Ovary (tissue), 9 donors: ENCODE data around the gene HPS5. TPM values are rescaled to one million over a fixed set of nuclear protein-coding genes. Genes with fewer than 3 reads are reported as not detected.
A peak's percentile ranks its signal among the peaks of the same experiment; 100 is the strongest.

Experiments
- DNase-seq, 5 donors: peaks; one replicate each; pipeline ENCODE4 v3.0.0-alpha.2; 2019 to 2020
- H3K27ac ChIP-seq, 2 donors: fragments of 200-600 bp; one replicate each; pipeline versions ENCODE4 v1.5.1 to v1.8.0; 2019 to 2022
- H3K27me3 ChIP-seq: fragments of 200-600 bp; one replicate; pipeline ENCODE4 v1.8.0; 2022
- H3K36me3 ChIP-seq: fragments of 200-600 bp; sonication (generic); one replicate; pipeline ENCODE4 v1.5.1; 2019
- H3K4me1 ChIP-seq: one replicate; pipeline ENCODE4 v1.8.1; 2013; ENCODE audit warnings: mild to moderate bottlenecking, moderate library complexity; ENCODE audit not compliant: insufficient read depth
- H3K4me3 ChIP-seq: fragments of 200-600 bp; sonication (generic); one replicate; pipeline ENCODE4 v1.5.1; 2017
- H3K9me3 ChIP-seq, 2 donors: fragments of 200-600 bp in 1 of 2; sonication (generic) in 1 of 2; one replicate each; pipeline versions ENCODE4 v1.5.1 to v1.8.1; 2013 to 2019; ENCODE audit warnings: mild to moderate bottlenecking in 1 of 2, moderate library complexity in 1 of 2
- CTCF ChIP-seq, 3 donors: fragments of 450-650 bp in 2 of 3; fragments of 200-600 bp in 1 of 3; IDR thresholded peaks; one replicate each; pipeline versions ENCODE4 v1.5.1 to v1.8.0; 2016 to 2022; ENCODE audit warnings: antibody characterized with exemption in 3 of 3, mild to moderate bottlenecking in 1 of 3
- EP300 ChIP-seq: sonication (generic); formaldehyde crosslinking; IDR thresholded peaks from one replicate; pipeline ENCODE4 v1.6.1; 2017; ENCODE audit warnings: antibody characterized with exemption
- POLR2A ChIP-seq: fragments of 450-650 bp; IDR thresholded peaks from one replicate; pipeline ENCODE4 v1.6.1; 2017; ENCODE audit warnings: antibody characterized with exemption, mild to moderate bottlenecking, moderate library complexity
- WGBS, 3 donors: extraction: QIAGEN DNeasy Blood & Tissue Kit in 1 of 3; methylation state at CpG; one replicate each; pipeline versions ENCODE4 v1.1.5 to v1.1.7; 2013 to 2017; 5-methylcytosine and 5-hydroxymethylcytosine counted together
- intact Hi-C, 4 donors: fragments of 100-400 bp; cut with DNase I; formaldehyde crosslinking; loops; one replicate each; pipeline versions ENCODE4 v1.11.0 to v1.15.1; 2022 to 2023
- polyA plus RNA-seq, 2 donors: library from polyadenylated mRNA; stranded (reverse); fragments of 200-250 nt in 1 of 2; fragments of 350-450 nt in 1 of 2; fragmentation: Illumina TruSeq in 1 of 2; extraction: RNeasy Lipid Tissue Mini Kit (QIAGEN cat#74804) in 1 of 2; gene quantifications; one replicate each; pipeline ENCODE4 v1.2.3, GENCODE V29; 2013 to 2014
- total RNA-seq, 7 donors: library from RNA; depleted of rRNA in 2 of 7; stranded (reverse); fragments of >200 nt in 2 of 7; fragmentation: NEBNext Ultra II Directional in 3 of 7; extraction: Animal tissue kit (Norgen Biotek cat#: 25700) in 3 of 7; gene quantifications; one replicate each; pipeline versions ENCODE4 v1.1.0 to v1.2.4, GENCODE V29; 2016 to 2023
- donor health status: DM: no; HTN: no; CAD: no; lungs with moderate emphysema.
- donor health status: DM: no; HTN: no; CAD: no.
- donor health status: Bipolar disorder and iron deficiency.
- donor health status: DM: yes; HTN: yes; CAD: no.
- donor health status: DM: no; HTN: no; CAD: no.
- donor health status: DM: yes; HTN: yes; CAD: no.

HPS5 gene
- total and polyA plus RNA-seq, 9 donors: 11.0 to 32.7 (median 18.5) TPM

GRCh38 chr11:18322818-18323570, 1.1 kb upstream of the HPS5 start:
- Histone ChIP-seq H3K27me3 (no peaks in the 10 kb centered on the region), H3K9me3 (no peaks in the 10 kb centered on the region), H3K4me3 (peak overlapping the region; percentile 92), H3K36me3 (no peaks in the 10 kb centered on the region), H3K4me1 (peaks cover 8% of the 10 kb centered on the region), H3K27ac (peak overlapping the region; percentile 95 to 98)
- WGBS, 3 donors: 6 to 9% (median 8%) methylated on average over 18 of the region's 18 CpGs
- intact Hi-C loops: loop anchor here (2.0 to 10.0 kb wide), 4 partner anchors 59 to 74 kb away; partner anchors contain the start of gene LDHA (in 1 of the 4)
- TF ChIP-seq CTCF (IDR thresholded peaks at IDR 0.05) (no peak), EP300 (no peak), POLR2A (no peak)
- no peak for DNase-seq

DNA sequence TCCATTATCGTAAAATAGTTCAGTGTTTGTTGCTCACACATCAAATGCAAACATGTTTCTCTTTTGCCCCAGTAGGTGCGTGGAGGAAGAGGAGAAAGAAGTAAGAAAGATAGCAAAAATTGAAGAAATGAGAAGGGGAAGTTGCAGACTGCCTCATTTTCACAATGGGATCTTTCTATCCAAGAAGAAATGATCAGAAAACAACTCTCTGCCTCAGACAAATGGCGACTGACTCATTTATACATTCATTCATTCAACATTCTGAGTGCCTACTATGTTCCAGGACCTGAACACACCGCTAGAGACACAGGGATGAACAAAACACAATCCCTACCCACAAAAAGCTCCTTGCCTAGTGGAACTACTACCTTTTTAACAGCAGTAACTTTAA, 367 bp downstream of the HPS5 start:
- H3K36me3 ChIP-seq: no peaks in the 10 kb centered on the region
- intact Hi-C loops: loop anchor here in 3 of 4 donors (5.0 to 10.0 kb wide), 3 partner anchors 61 to 76 kb away; no protein-coding TSS in a partner anchor
- peak overlapping the region; percentile 95 to 98 for H3K27ac ChIP-seq
- WGBS, 3 donors: 3 to 5% (median 5%) methylated on average over 4 of the region's 4 CpGs
- TF ChIP-seq EP300: no peak
- no peak for TF ChIP-seq POLR2A
- no peak for DNase-seq
- H3K9me3 ChIP-seq: no peaks in the 10 kb centered on the region
- H3K4me3 ChIP-seq: peak overlapping the region; percentile 92
- H3K27me3 ChIP-seq: no peaks in the 10 kb centered on the region
- H3K4me1 ChIP-seq: peaks cover 8% of the 10 kb centered on the region

DNA sequence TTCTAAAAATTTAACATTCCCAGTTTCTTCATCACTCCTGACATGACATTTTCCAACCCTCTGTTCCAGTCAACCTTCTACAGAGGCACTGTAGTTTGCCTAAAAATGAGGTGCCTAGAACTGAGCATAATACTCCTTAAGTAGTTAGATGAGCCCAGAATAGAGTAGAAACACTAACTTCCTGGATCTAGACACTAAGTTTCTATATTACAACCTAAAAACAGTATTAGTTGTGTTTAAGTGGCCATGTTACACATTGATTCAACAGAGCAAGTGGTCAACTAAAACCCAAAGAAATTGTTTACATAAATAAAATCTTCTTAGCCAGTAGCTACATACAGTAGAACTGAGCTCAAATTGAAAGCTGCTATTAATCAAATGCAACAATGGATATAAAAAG, 1.3 kb downstream of the HPS5 start:
- H3K4me3 ChIP-seq: no peak overlapping the region
- no peak for DNase-seq
- no peak overlapping the region for H3K27ac ChIP-seq
- no peaks in the 10 kb centered on the region for H3K36me3 ChIP-seq
- TF ChIP-seq POLR2A: no peak
- no peak for TF ChIP-seq EP300
- no peak for TF ChIP-seq CTCF (IDR thresholded peaks at IDR 0.05)
- no peaks in the 10 kb centered on the region for H3K27me3 ChIP-seq
- peaks cover 8% of the 10 kb centered on the region for H3K4me1 ChIP-seq
- no peaks in the 10 kb centered on the region for H3K9me3 ChIP-seq
- intact Hi-C loops: loop anchor here in 3 of 4 donors (5.0 to 10.0 kb wide), 3 partner anchors 62 to 77 kb away; no protein-coding TSS in a partner anchor

DNA sequence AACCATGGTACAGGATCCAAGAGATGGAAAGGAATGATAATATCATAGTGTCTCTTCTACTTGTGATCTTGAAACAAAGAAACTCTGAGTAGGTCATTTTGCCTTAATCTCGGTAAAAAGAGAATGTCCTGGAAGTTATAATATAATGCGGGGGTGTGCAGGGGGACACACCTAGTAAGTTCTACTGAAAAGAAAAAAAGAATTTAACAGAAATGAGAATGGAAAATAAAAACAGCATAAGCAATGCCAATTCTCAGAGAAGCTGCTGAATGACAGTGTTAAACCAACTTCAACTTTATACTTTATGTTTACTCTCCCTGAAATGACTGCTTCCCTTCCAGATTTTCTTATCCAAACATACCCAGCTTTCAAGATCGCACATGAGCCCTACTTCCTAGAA, 2.0 kb downstream of the HPS5 start:
- TF ChIP-seq CTCF (IDR thresholded peaks at IDR 0.05) (no peak), POLR2A (no peak), EP300 (no peak)
- no peak overlapping the region for H3K27ac ChIP-seq
- H3K9me3 ChIP-seq: no peaks in the 10 kb centered on the region
- intact Hi-C loops: loop anchor here in 3 of 4 donors (5.0 to 10.0 kb wide), 3 partner anchors 62 to 77 kb away; no protein-coding TSS in a partner anchor
- 86 to 91% (median 88%) methylated on average over 3 of the region's 3 CpGs for WGBS, 3 donors
- no peaks in the 10 kb centered on the region for H3K36me3 ChIP-seq
- H3K27me3 ChIP-seq: no peaks in the 10 kb centered on the region
- H3K4me1 ChIP-seq: peaks cover 10% of the 10 kb centered on the region
- H3K4me3 ChIP-seq: no peak overlapping the region
- DNase-seq: no peak

GRCh38 chr11:18317551-18317950, 4.4 kb downstream of the HPS5 start:
- Histone ChIP-seq H3K27ac (no peak overlapping the region), H3K27me3 (no peaks in the 10 kb centered on the region), H3K4me1 (peaks cover 11% of the 10 kb centered on the region), H3K36me3 (no peaks in the 10 kb centered on the region), H3K4me3 (no peak overlapping the region), H3K9me3 (no peaks in the 10 kb centered on the region)
- WGBS, 3 donors: 92 to 94% (median 93%) methylated on average over 4 of the region's 4 CpGs
- TF ChIP-seq POLR2A (no peak), EP300 (no peak), CTCF (IDR thresholded peaks at IDR 0.05) (no peak)
- DNase-seq: no peak
- intact Hi-C loops: no loop called here
